Cerebellar nuclear complex (tissue), 1 donor: ENCODE data around the gene SBK3.
"Not testable (repeated sequence)": the region's sequence is repeated elsewhere in the genome, so short reads cannot be mapped to it uniquely, and the experiment has no call there.

Experiments
- DNase-seq, 2 experiments: peaks; one replicate each; lab custom pipeline; 2025; lab: John Stamatoyannopoulos, UW

SBK3 gene

DNA sequence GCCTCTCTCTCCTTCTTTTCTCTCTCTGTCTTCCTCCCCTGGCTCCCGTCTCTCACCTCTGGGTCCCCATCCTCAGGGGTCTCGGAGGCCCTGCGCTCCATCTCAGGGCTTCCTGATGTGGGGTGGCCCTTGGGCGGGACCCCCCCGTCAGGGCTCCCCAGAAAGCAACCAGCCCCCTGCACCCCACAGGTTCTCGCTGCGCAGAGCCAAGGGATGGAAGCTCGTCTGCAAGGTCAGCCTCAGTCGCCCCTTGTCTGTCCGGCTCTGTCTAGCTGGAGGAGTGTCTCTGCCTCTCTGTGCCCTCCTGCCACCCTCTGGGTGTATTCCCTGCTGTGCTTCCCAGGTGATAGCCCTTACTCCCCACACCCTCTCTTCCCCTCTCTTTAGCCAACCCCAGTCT lies at the start of gene SBK3:
SBK3 (minus strand) TSS at position 101 of the 400 bp plus-strand sequence; CDS start at position 101, 0 bp downstream.
- no peak for DNase-seq

- no peak for DNase-seq
These were observed 47.9 kb upstream of the SBK3 start for GRCh38 chr19:55593096-55593772.

DNA sequence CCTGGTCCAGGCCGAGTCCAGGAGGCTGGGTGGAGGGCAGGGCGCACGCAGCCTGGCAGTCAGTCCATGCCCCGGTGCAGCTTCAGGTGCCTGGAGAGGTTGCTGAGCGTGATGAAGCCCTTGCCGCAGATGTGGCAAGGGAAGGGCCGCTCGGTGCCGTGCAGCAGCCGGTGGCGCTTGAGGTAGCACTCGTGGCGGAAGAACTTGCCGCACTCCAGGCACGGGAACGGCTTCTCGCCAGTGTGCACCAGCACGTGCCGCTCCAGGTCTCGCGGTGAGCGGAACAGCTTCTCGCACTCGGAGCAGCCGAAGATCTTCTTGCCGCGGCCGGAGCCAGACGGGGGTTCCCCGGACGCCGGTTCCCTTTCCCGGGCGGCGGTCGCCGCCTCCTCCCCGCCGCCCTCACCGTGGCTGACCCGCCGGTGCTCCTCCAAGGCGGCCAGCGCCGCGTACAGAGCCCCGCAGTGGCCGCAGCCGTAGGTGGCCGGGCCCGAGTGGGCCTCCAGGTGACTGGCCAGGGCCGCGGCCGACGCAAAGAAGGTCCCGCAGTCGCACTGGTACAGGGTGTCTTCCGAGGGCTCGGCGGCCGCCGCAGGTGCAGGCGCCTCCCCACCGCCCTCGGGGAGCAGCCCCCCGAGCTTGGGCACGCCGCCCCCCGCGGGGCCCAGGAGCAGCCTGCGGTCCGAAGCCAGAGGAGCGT lies 47.2 kb upstream of the SBK3 start:
- no peak for DNase-seq

DNA sequence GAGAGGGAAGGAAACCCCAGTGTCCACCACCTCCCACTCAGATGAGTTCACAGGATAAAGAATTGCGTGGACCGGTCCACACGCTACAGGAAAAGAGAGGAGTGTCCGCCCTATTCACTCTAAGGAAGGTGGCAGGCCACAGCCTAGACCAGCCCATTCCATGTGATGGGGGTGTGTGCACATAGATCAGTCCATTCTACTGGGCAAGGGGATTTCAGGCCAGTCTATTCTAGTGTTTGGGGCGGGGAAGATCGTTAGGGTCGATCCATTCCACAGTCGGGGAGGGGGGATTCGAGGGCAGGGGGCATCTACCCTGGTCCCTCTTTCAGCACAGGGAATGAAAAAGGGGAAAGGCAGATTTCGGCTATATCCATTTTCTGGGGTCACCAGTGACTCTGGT lies 46.2 kb upstream of the SBK3 start:
- DNase-seq = no peak

- DNase-seq = no peak
These were observed 45.3 kb upstream of the SBK3 start for GRCh38 chr19:55590617-55591016.

DNA sequence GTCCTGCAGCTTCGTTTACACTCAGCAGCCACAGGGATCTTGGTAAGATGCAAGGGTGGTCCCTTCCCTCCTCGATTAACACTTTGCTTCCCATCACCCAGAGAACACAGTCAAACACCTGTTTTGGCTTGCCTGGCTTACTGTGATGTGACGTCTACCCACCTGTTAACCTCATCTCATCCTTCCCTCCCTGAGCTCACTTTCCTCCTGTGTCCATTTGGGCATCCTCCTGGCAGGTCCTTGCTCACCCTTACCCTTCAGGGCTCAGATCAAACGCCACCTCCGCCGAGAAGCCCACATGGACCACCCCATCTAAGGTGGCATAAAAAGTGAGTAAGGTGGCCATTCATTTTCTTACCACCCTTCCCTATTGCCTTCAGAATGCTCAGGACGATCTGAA lies 44.8 kb upstream of the SBK3 start:
- DNase-seq = no peak

- no peak for DNase-seq
These were observed 43.4 kb upstream of the SBK3 start for GRCh38 chr19:55588738-55589137.

GRCh38 chr19:55586976-55587668 lies 41.8 kb upstream of the SBK3 start:
- DNase-seq = peak; percentile 61 to 96

DNA sequence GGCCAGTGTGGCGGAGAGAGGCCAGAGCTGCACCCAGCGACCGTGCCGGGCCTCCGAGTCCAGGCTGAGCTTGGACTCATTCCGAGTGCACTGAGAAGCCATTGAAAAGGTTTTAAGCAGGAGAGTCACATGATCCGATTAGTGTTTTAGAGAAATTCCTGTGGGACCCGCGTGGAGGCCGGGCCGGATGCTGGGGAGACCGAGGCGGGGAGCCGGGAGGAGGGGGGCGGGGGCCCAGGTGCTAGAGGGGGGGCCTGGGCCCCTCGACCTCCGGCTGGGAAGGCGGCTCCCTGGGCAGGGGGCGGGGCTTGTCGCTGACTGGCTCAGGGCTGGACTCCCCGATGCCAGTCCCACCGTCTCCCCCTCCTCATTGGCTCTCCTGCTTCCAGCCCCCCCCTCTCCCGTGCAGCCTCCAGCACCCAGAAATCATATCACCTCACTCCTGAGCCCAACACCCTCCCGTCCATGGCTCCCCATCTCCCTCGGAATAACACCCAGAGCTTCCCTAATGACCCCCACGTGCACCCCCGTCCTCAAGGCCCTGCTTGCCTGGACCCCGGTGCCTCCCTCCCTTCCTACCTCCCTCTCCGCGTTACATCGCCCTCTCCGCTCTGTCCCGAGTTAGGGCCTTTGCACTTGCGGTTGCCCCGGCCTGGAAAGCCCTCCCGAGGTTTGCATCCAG lies 40.5 kb upstream of the SBK3 start:
- DNase-seq = no peak

GRCh38 chr19:55584871-55585270 lies 39.5 kb upstream of the SBK3 start:
- no peak for DNase-seq

GRCh38 chr19:55583897-55584296 lies 38.6 kb upstream of the SBK3 start:
- not testable (repeated sequence) for DNase-seq

DNA sequence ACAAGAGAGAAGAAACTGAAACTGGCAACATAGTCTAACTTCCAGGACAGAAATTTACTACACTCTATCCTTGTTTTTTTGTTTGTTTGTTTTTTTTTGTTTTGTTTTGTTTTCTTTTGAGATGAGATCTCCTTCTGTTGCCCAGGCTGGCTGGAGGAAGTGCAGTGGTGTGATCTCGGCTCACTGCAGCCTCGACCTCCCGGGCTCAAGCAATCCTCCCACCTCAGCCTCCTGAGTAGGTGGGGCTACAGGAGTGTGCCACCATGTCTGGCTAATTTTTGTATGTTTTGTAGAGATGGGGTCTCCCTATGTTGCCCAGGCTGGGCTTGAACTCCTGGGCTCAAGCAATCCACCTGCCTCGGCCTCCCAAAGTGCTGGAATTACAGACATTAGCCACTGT lies 36.9 kb upstream of the SBK3 start:
- DNase-seq = not testable (repeated sequence)

DNA sequence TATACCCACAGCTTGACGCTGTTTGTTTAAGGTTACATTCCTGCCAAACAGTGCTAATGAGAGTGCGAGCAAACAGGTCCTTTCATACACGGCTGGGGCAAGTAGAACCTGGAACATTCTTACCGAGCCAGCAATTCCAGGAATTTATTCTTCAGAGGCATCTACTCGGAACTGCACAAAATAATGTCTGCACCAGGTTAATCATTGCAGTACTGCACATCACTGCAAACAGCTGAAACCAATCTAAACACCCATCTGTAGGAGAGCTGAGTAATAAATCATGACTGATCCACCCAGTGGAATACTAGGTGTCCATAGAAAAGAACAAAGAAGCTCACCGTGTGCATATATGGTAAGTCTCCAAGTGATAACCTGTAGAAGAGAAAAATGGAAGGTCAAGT lies 36.5 kb upstream of the SBK3 start:
- no peak for DNase-seq

DNA sequence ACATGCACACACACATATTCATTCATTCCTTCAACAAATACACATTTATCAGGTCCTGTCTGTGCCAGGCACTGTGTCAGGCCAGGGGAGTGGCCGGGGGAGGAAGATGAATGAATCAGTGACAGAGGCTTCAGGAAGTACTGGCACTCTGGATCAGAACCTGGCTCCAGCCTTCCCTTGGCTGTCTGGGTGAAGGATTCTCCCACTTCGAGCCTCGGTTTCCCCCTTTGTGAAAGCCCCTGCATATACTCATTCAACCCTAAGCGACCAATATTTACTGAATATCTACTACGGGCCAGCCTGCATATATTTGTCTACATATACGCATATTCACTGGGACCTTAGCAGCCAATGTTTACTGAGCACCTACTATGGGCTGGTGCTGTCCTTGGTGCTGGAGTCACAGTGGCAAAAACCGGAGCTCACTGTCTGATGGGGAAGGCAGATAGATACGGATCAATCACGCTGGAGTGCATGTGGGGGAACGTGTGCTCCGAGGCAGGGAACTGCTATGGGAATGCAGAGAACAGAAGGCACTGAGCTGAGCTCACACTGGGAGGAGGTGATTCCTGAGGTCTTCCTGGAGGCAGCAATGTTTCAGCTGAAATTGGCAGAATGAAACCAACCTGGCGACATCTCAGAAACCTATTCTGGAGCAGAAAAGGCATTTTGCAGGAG lies 35.9 kb upstream of the SBK3 start:
- DNase-seq = no peak

DNA sequence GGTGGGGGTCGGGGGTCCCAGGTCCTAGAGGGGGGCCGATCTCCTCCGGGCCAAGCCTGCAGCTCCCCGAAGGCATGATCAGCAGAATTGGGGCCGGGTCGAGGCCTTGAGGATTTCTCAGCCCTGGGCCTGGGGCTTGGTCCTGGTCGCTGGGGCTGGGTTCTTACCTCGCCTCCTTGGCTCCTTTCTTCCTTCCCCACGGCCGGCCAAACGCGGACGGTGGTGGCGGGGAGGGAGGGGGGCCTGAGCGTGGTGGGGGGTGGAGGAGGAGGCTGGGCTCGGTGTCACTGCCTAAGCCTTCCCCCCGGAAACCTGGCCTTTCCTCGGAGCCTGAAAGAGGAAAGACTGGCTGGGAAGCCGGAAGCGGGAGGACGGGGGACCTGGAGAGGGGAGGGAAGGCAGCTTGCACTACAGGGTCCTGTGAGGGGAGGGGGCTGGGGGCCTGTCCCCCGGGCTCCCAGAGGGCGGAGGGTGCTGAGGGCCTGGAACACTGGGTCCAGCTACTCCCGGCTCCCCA lies 35.3 kb upstream of the SBK3 start, which contains the start of gene ZNF579:
ZNF579 (minus strand) TSS at position 221 of the 517 bp plus-strand sequence. CDS start 1,209 bp downstream, outside the sequence.
- DNase-seq = peak in 1 of 2 experiments; percentile 54

DNA sequence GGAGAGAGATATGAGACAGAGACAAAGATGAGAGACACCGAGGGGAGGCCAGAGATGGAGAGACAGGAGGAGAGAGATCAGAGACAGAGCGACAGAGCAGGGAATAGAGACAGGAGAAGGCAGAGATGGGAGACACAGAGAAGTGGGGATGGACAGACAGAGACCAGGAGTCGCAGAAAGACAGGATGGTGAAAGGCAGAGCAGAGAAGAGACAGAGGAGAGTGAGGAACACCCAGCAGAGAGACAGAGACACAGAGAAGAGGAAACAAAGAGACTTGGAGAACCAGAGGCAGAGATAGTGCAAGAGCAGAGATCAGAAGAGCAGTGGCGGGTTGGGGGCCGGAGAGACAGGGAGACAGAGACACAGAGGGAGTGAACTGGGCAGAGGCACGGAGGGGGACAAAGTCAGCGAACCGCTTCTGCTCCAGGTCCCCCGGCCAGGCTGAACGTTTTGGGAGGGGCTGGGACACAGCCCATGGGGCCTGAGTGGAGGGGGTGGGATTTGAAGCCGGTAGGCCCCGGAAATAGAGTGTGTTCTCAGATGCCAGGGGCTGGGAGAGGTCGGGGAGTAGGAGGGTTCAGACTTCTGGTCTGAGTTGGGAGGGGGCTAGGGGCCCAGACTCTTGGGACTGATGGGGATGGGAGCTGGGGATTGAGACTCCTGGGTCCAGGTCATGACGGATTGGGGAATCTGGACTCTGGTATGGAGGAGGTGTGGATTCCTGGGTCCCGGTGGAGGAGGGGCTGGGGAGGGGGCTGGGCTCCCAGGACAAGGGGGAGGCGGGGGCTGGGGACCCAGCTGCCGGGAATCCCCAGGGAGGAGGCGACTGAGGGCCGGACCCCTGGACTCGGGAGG lies 34.7 kb upstream of the SBK3 start:
- no peak for DNase-seq

DNA sequence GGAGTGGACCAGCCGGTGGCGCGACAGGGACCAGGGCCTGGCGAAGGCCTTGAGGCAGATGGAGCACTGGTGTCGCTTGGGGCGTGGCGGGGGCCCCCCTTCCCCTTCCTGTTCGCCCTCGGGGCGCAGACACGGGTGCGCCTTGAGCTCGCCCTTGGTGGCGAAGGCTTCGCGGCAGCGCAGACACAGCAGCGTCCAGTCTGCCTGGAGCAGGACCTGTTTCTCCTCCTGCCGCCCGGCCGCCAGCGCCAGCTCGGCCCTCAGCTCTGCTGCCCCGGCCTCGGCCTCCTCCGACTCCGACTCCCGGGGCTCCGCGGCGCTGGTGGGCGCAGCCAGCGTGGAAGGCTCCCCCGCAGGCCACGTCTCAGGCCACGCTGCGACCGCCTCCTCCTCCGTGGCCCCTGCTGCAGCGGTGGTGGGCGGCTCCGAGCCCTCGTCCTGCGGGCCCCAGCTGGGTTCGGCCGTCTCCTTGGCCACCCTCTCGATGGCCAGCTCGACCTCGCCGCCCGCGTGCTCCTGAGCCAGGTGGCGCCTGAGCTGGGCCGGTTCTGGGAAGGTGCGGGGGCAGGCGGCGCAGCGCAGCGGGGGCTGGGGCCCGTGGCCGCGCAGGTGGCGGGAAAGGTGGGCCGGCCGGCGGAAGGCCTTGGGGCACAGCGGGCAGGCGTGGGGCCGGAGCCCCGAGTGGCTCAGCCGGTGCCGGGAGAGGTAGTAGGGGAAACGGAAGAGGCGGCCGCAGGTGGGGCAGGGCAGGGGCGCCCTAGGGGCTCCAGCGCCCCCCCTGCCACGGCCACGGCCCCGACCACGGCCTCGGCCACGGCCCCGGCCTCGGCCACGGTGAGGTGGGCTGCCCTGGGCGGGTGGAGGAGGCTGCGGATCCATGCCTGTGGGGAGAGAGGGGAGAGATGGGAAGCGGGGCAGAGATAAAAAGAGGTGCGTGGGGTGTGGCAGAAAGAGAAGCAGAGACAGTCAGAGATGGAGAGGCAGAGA lies 33.7 kb upstream of the SBK3 start:
- no peak for DNase-seq

DNA sequence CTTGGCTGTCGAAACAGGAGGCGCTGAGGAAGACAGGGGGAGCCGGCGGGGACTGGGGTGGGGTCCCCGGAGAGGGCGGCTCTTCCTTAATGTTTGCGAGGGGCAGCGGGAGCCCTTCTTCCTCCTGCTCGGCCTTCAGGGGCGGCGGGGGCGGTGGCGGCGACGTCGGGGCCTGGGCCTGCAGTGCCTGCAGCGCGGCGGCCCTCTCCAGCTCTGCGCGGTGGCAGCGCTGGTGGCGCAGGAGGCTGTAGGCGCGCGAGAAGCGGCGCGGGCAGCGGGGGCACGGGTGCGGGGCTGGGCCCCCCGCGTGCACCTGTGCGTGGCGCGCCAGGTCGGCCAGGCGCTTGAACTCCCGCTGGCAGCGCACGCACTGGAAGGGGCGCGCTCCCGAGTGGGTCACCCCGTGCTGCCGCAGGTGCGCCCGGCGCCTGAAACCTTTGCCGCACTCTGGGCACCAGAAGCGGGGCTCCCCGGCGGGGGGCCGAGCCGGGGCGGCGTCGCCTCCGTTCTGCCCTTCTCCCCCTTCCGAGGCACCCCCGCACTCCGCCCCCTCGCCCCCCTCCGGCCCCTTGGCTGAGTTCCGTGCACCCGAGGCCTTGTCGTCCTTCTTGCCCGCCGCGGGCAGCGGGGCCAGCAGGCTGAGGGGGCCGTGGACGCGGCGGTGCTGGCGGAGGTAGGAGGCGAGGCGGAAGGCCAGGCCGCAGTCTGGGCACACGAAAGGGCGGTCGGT lies 32.9 kb upstream of the SBK3 start:
- no peak for DNase-seq

GRCh38 chr19:55576746-55577145 lies 31.4 kb upstream of the SBK3 start:
- no peak for DNase-seq
